Activated CD8-positive, alpha-beta memory T cell treated with anti-CD3 and anti-CD28 coated beads, Interleukin-2, amount 50 U/mL, for 1 hour (primary cell): ENCODE measurements around the gene NINL.
"Not testable (repeated sequence)": the region's sequence is repeated elsewhere in the genome, so short reads cannot be mapped to it uniquely, and the experiment has no call there.

Experiments used
- DNase-seq: peaks from one replicate; pipeline ENCODE4 v3.0.0-alpha.2; 2020; ENCODE audit errors: extremely low read depth

The NINL gene

GRCh38 chr20:25592135-25592852 lies 7.0 kb upstream of the NINL start:
- DNase-seq: no peak

- not testable (repeated sequence) for DNase-seq
These were observed 5.4 kb upstream of the NINL start for GRCh38 chr20:25590778-25591177.

GRCh38 chr20:25588491-25588890 lies 3.2 kb upstream of the NINL start:
- DNase-seq: no peak

- no peak for DNase-seq
These were observed 2.2 kb upstream of the NINL start for GRCh38 chr20:25587536-25587935.

GRCh38 chr20:25586877-25587276 lies 1.5 kb upstream of the NINL start:
- no peak for DNase-seq

GRCh38 chr20:25583607-25584006 lies 1.7 kb downstream of the NINL start:
- DNase-seq: not testable (repeated sequence)

GRCh38 chr20:25580711-25581110 lies 4.6 kb downstream of the NINL start:
- no peak for DNase-seq

- no peak for DNase-seq
These were observed 6.1 kb downstream of the NINL start for GRCh38 chr20:25579081-25579770.

GRCh38 chr20:25576783-25577530 lies 8.4 kb downstream of the NINL start:
- DNase-seq: no peak

- no peak for DNase-seq
These were observed 10.9 kb downstream of the NINL start for GRCh38 chr20:25574411-25574810.

- no peak for DNase-seq
These were observed 11.8 kb downstream of the NINL start for GRCh38 chr20:25573288-25574251.

- DNase-seq: no peak
These were observed 13.5 kb downstream of the NINL start for GRCh38 chr20:25571817-25572216.

GRCh38 chr20:25571240-25571639 lies 14.1 kb downstream of the NINL start:
- no peak for DNase-seq

- DNase-seq: no peak
These were observed 15.2 kb downstream of the NINL start for GRCh38 chr20:25570148-25570530.

- DNase-seq: no peak
These were observed 18.0 kb downstream of the NINL start for GRCh38 chr20:25567286-25567685.

- no peak for DNase-seq
These were observed 18.5 kb downstream of the NINL start for GRCh38 chr20:25566821-25567220.

GRCh38 chr20:25565578-25566157 lies 19.7 kb downstream of the NINL start:
- DNase-seq: no peak

GRCh38 chr20:25563876-25564275 lies 21.5 kb downstream of the NINL start:
- DNase-seq: no peak

- no peak for DNase-seq
These were observed 22.0 kb downstream of the NINL start for GRCh38 chr20:25563362-25563761.

- not testable (repeated sequence) for DNase-seq
These were observed 23.6 kb downstream of the NINL start for GRCh38 chr20:25561771-25562170.

GRCh38 chr20:25553819-25554296 lies 31.5 kb downstream of the NINL start:
- no peak for DNase-seq
